ENCODE measurements around the gene TRIM14.

TRIM14 gene

GRCh38 chr9:98087420-98088354 lies 31.3 kb downstream of the TRIM14 start:
- TF ChIP-seq CTCF (IDR thresholded peaks at IDR 0.05; ENCODE audit: low read depth, low read length), result no peak
- DNase-seq, result no peak

DNA sequence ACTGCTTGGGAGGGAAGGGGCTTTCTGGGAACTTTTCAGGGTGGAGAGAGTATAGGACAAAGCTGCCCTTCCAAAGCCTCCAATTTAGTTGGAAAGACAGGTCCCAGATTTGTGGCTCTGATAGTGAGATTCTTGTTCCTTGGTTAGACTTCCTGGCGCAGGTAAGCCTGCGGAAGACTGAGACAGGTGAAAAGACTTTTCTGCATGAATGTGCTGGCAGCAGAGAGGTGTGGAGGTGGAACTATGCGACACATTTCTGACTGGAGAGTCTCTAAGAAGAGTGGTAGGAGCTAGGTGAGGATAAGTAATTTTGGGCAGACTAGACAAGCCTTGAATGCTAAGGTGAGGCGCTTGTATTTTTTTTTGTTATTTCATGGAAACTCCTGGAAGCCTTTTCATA lies 32.6 kb downstream of the TRIM14 start:
- Histone ChIP-seq H3K27ac (no peak overlapping the region), H3K9me3 (ENCODE audit: severe bottlenecking) (no peaks in the 10 kb centered on the region), H3K27me3 (ENCODE audit: insufficient read depth, low read depth, severe bottlenecking) (no peaks in the 10 kb centered on the region), H3K4me3 (ENCODE audit: low read depth, low read length) (no peak overlapping the region), H3K36me3 (peaks cover 51% of the 10 kb centered on the region)
- TF ChIP-seq CTCF (IDR thresholded peaks at IDR 0.05; ENCODE audit: low read depth, low read length), result no peak
- DNase-seq, result no peak

More at GRCh38 chr9:98087420-98088354, 31.3 kb downstream of the TRIM14 start:
- H3K9me3 ChIP-seq (ENCODE audit: severe bottlenecking), result no peaks in the 10 kb centered on the region
- peaks cover 39% of the 10 kb centered on the region for H3K36me3 ChIP-seq
- H3K27ac ChIP-seq, result no peak overlapping the region
- no peaks in the 10 kb centered on the region for H3K27me3 ChIP-seq (ENCODE audit: insufficient read depth, low read depth, severe bottlenecking)
- H3K4me3 ChIP-seq (ENCODE audit: low read depth, low read length), result no peak overlapping the region

- Histone ChIP-seq H3K9me3 (ENCODE audit: severe bottlenecking) (no peaks in the 10 kb centered on the region), H3K27ac (no peak overlapping the region), H3K36me3 (peaks cover 56% of the 10 kb centered on the region), H3K4me3 (ENCODE audit: low read depth, low read length) (no peak overlapping the region), H3K27me3 (ENCODE audit: insufficient read depth, low read depth, severe bottlenecking) (no peaks in the 10 kb centered on the region)
- no peak for TF ChIP-seq CTCF (IDR thresholded peaks at IDR 0.05; ENCODE audit: low read depth, low read length)
- no peak for DNase-seq
Measured at GRCh38 chr9:98085944-98086343, 33.1 kb downstream of the TRIM14 start.

DNA sequence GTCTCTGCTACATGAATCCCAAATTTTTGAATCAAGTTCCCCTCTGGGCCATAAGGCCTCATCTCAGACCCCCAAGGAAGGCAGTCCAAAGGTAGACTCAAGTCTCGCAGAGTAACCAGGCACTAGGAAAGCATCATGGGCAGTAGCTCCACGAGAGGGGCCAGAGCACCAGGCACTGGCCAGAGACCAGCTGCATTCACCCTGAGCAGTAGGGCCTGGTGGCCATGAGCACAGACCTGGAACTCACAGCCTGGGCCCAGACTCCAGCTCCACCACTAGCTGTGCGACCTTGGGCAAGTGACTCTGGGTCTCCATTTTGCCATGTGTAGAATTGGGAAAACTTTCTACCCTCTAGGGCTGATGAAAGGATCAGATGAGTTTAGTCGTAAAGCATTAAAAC lies 34.0 kb downstream of the TRIM14 start:
- Histone ChIP-seq H3K36me3 (peaks cover 65% of the 10 kb centered on the region), H3K4me3 (ENCODE audit: low read depth, low read length) (no peak overlapping the region), H3K27me3 (ENCODE audit: insufficient read depth, low read depth, severe bottlenecking) (no peaks in the 10 kb centered on the region), H3K27ac (no peak overlapping the region), H3K9me3 (ENCODE audit: severe bottlenecking) (no peaks in the 10 kb centered on the region)
- no peak for TF ChIP-seq CTCF (IDR thresholded peaks at IDR 0.05; ENCODE audit: low read depth, low read length)
- no peak for DNase-seq

- TF ChIP-seq CTCF (IDR thresholded peaks at IDR 0.05; ENCODE audit: low read depth, low read length), result no peak
- no peaks in the 10 kb centered on the region for H3K9me3 ChIP-seq (ENCODE audit: severe bottlenecking)
- no peak overlapping the region for H3K27ac ChIP-seq
- H3K27me3 ChIP-seq (ENCODE audit: insufficient read depth, low read depth, severe bottlenecking), result no peaks in the 10 kb centered on the region
- no peak for DNase-seq
- H3K36me3 ChIP-seq, result peaks cover 65% of the 10 kb centered on the region
- no peak overlapping the region for H3K4me3 ChIP-seq (ENCODE audit: low read depth, low read length)
Measured at GRCh38 chr9:98084396-98084795, 34.6 kb downstream of the TRIM14 start.

All from WERI-Rb-1 (cell line).